Measurements from ENCODE around the gene MAN1C1.

DNA sequence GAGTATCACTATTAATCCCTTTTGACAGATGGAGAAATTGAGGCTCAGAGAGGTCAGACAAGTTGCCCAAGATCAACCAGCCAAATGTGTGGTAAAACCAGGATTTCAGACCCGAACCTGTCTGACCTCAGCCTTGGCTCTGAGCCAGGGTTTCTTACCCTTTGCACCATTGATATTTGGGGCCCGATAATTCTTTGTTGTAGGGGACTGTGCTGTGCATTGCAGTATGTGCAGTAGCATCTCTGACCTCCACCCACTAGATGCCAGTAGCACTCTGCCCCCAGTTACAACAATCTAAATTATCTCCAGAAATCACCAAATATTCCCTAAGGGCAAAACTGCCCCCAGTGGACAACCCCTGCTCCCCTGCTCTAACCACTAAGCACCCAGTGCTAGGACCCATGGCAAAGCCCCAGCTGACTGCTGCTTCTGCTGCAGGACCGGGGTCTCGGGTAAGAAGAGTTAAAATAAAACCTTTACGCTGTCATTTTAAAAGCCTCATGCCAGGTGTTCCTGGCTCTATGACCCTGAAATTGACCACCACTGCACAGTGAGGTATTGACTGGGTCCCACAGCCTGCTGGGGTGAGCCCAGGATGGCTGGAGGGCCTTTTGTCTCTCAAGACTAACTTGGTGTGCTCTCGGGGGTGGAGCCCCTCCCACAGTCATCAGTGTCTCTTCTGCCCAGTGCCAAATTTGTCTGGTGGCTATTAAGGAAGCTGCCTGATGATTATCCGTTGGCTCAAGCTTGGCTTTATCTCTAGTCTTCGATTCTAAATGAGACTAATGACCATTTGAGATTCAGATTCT is 5.6 kb upstream of the MAN1C1 start:
- TF ChIP-seq, protein P1, sequence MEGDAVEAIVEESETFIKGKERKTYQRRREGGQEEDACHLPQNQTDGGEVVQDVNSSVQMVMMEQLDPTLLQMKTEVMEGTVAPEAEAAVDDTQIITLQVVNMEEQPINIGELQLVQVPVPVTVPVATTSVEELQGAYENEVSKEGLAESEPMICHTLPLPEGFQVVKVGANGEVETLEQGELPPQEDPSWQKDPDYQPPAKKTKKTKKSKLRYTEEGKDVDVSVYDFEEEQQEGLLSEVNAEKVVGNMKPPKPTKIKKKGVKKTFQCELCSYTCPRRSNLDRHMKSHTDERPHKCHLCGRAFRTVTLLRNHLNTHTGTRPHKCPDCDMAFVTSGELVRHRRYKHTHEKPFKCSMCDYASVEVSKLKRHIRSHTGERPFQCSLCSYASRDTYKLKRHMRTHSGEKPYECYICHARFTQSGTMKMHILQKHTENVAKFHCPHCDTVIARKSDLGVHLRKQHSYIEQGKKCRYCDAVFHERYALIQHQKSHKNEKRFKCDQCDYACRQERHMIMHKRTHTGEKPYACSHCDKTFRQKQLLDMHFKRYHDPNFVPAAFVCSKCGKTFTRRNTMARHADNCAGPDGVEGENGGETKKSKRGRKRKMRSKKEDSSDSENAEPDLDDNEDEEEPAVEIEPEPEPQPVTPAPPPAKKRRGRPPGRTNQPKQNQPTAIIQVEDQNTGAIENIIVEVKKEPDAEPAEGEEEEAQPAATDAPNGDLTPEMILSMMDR (IDR thresholded peaks at IDR 0.05; ENCODE audit: extremely low read depth in 1 of 2, insufficient read depth in 1 of 2, low read depth in 1 of 2, low read length in 2 of 2) = no peak
- TF ChIP-seq POLR2AphosphoS5 (IDR thresholded peaks at IDR 0.05; ENCODE audit: insufficient read depth, low read depth, low read length) (no peak), POLR2A (IDR thresholded peaks at IDR 0.05; ENCODE audit: low read depth, low read length) (no peak), EZH2 (IDR thresholded peaks at IDR 0.05; ENCODE audit: borderline replicate concordance, low read depth, low read length, severe bottlenecking) (no peak)
- TF ChIP-seq, protein P2, sequence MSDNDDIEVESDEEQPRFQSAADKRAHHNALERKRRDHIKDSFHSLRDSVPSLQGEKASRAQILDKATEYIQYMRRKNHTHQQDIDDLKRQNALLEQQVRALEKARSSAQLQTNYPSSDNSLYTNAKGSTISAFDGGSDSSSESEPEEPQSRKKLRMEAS (IDR thresholded peaks at IDR 0.05; ENCODE audit: insufficient read depth, insufficient read length) = no peak

Data from endothelial cell of umbilical vein (primary cell).